Adipose tissue (tissue), 3 donors: ENCODE measurements around the gene CIAO2A. TPM values are rescaled to one million over a fixed set of nuclear protein-coding genes. Genes with fewer than 3 reads are reported as not detected.
A peak's percentile ranks its signal among the peaks of the same experiment; 100 is the strongest.
"Not testable (repeated sequence)": the region's sequence is repeated elsewhere in the genome, so short reads cannot be mapped to it uniquely, and the experiment has no call there.

Source experiments
- H3K27ac ChIP-seq: one replicate; pipeline ENCODE4 v1.5.1; 2013; ENCODE audit warnings: low read depth, low read length
- WGBS, 3 donors: extraction: QIAGEN DNeasy Blood & Tissue Kit; methylation state at CpG; one replicate each; pipeline ENCODE4 v1.1.7; 2013; 5-methylcytosine and 5-hydroxymethylcytosine counted together
- polyA plus RNA-seq, 3 donors: library from polyadenylated mRNA; stranded (reverse); fragments of 200-250 nt; gene quantifications; one replicate each; pipeline ENCODE4 v1.2.3, GENCODE V29; 2013
- donor health status: healthy with polysubstance abuse.
- donor health status: Bipolar disorder and iron deficiency.
- donor health status: healthy.

The CIAO2A gene
- polyA plus RNA-seq = 10 to 100 TPM; 39.2 to 58.8 (median 44.8) TPM

- H3K27ac ChIP-seq = peak within 1 kb of the TSS; percentile 45
- WGBS, 3 donors = 0 to 1% (median 0%) methylated on average over 41 of the region's 41 CpGs
Measured at GRCh38 chr15:64093627-64094417, at the start of gene CIAO2A. CIAO2A (minus strand) TSS chr15:64093838; CDS start chr15:64093768, 70 bp downstream.

GRCh38 chr15:64143276-64143675 lies 49.6 kb upstream of the CIAO2A start:
- 79 to 90% (median 88%) methylated on average over 6 of the region's 6 CpGs for WGBS, 3 donors
- no peak overlapping the region for H3K27ac ChIP-seq

- 96 to 98% (median 96%) methylated on average over 8 of the region's 8 CpGs for WGBS, 3 donors
- H3K27ac ChIP-seq = no peak overlapping the region
Measured at GRCh38 chr15:64141798-64142512, 48.3 kb upstream of the CIAO2A start.

- H3K27ac ChIP-seq = no peak overlapping the region
- WGBS, 3 donors = 85 to 95% (median 94%) methylated on average over 4 of the region's 4 CpGs
Measured at GRCh38 chr15:64138331-64138941, 44.8 kb upstream of the CIAO2A start.

- WGBS, 3 donors = 61 to 75% (median 72%) methylated on average over 7 to 8 of the region's 8 CpGs
- H3K27ac ChIP-seq = no peak overlapping the region
Measured at GRCh38 chr15:64137226-64137833, 43.7 kb upstream of the CIAO2A start.

- H3K27ac ChIP-seq = no peak overlapping the region
- WGBS, 3 donors = 91 to 95% (median 92%) methylated on average over 7 of the region's 7 CpGs
Measured at GRCh38 chr15:64136347-64136746, 42.7 kb upstream of the CIAO2A start.

GRCh38 chr15:64134345-64134829 lies 40.7 kb upstream of the CIAO2A start:
- H3K27ac ChIP-seq = no peak overlapping the region

GRCh38 chr15:64133623-64134344 lies 40.1 kb upstream of the CIAO2A start:
- H3K27ac ChIP-seq = no peak overlapping the region
- WGBS, 3 donors = 77 to 94% (median 84%) methylated on average over 10 of the region's 10 CpGs

More at GRCh38 chr15:64134345-64134829, 40.7 kb upstream of the CIAO2A start:
- 54 to 66% (median 57%) methylated on average over 9 of the region's 9 CpGs for WGBS, 3 donors

GRCh38 chr15:64132217-64132616 lies 38.6 kb upstream of the CIAO2A start:
- H3K27ac ChIP-seq = no peak overlapping the region
- WGBS, 3 donors = 94 to 96% (median 95%) methylated on average over 4 of the region's 4 CpGs

- WGBS, 3 donors = 93 to 99% (median 96%) methylated on average over 7 of the region's 7 CpGs
- no peak overlapping the region for H3K27ac ChIP-seq
Measured at GRCh38 chr15:64131547-64131946, 37.9 kb upstream of the CIAO2A start.

GRCh38 chr15:64130159-64130558 lies 36.5 kb upstream of the CIAO2A start:
- 95 to 98% (median 97%) methylated on average over 3 of the region's 3 CpGs for WGBS, 3 donors
- H3K27ac ChIP-seq = no peak overlapping the region

GRCh38 chr15:64127521-64128270 lies 34.1 kb upstream of the CIAO2A start:
- 81 to 86% (median 86%) methylated on average over 6 of the region's 6 CpGs for WGBS, 3 donors
- H3K27ac ChIP-seq = no peak overlapping the region

GRCh38 chr15:64125978-64126377 lies 32.3 kb upstream of the CIAO2A start:
- WGBS, 3 donors = 76 to 88% (median 77%) methylated on average over 3 of the region's 3 CpGs
- no peak overlapping the region for H3K27ac ChIP-seq

GRCh38 chr15:64122936-64123351 lies 29.3 kb upstream of the CIAO2A start:
- no peak overlapping the region for H3K27ac ChIP-seq
- 91 to 95% (median 94%) methylated on average over 3 of the region's 3 CpGs for WGBS, 3 donors

GRCh38 chr15:64122444-64122843 lies 28.8 kb upstream of the CIAO2A start:
- WGBS, 3 donors = 75 to 100% (median 88%) methylated on average over 1 of the region's 1 CpG

GRCh38 chr15:64121614-64122013 lies 28.0 kb upstream of the CIAO2A start:
- H3K27ac ChIP-seq = no peak overlapping the region
- WGBS, 3 donors = 87 to 92% (median 91%) methylated on average over 4 of the region's 4 CpGs

More at GRCh38 chr15:64122444-64122843, 28.8 kb upstream of the CIAO2A start:
- no peak overlapping the region for H3K27ac ChIP-seq

- H3K27ac ChIP-seq = not testable (repeated sequence)
- WGBS, 3 donors = 95 to 100% (median 97%) methylated on average over 2 of the region's 2 CpGs
Measured at GRCh38 chr15:64120322-64120721, 26.7 kb upstream of the CIAO2A start.
